Cardiac muscle cell (in vitro differentiated cells and primary cell): ENCODE measurements around the gene ATP5F1D. TPM values are rescaled to one million over a fixed set of nuclear protein-coding genes. Genes with fewer than 3 reads are reported as not detected.

Experiments
- DNase-seq, 2 donors: peaks; one replicate each; pipeline versions ENCODE4 v3.0.0 to v3.0.0-alpha.2; 2010 to 2017; ENCODE audit warnings: low read depth in 1 of 2, low spot score in 1 of 2
- H3K27ac ChIP-seq: fragments of 200-600 bp; sonication (generic); 2 replicates; pipeline ENCODE4 v1.5.1; 2016
- H3K27me3 ChIP-seq: fragments of 200-600 bp; sonication (generic); 2 replicates; pipeline ENCODE4 v1.6.0; 2016; ENCODE audit warnings: control low read depth
- H3K36me3 ChIP-seq: fragments of 200-600 bp; sonication (generic); 2 replicates; pipeline ENCODE4 v1.5.1; 2016; ENCODE audit warnings: control low read depth
- H3K4me1 ChIP-seq: fragments of 200-600 bp; sonication (generic); 2 replicates; pipeline ENCODE4 v1.8.1; 2017; ENCODE audit warnings: low read depth, mild to moderate bottlenecking, mixed run types
- H3K4me3 ChIP-seq: fragments of 200-600 bp; sonication (generic); 2 replicates; pipeline ENCODE4 v1.5.1; 2016; ENCODE audit warnings: mild to moderate bottlenecking
- H3K9me3 ChIP-seq: fragments of 200-600 bp; sonication (generic); 2 replicates; pipeline ENCODE4 v1.5.1; 2017; ENCODE audit warnings: low read depth, mild to moderate bottlenecking, control low read depth
- polyA plus RNA-seq: library from polyadenylated mRNA; unstranded; fragments of >200 nt; fragmentation: Nextera tagmentation; extraction: Ambion mirVana; gene quantifications from 2 replicates; pipeline ENCODE4 v1.2.1, GENCODE V29; 2016
- total RNA-seq: library from RNA; depleted of rRNA; stranded (reverse); fragments of >200 nt; gene quantifications from 2 replicates; pipeline ENCODE4 v1.2.3, GENCODE V29; 2016
- TF ChIP-seq, protein P1 (sequence below): IDR thresholded peaks from 2 replicates; pipeline ENCODE4 v1.5.1; 2012; ENCODE audit warnings: low read depth, mild to moderate bottlenecking, low read length

Gene ATP5F1D
- total and polyA plus RNA-seq, 2 experiments from 2014 or later = 188 to 638 TPM

- peaks cover 16% of the 10 kb centered on the region for H3K4me1 ChIP-seq
- no peaks in the 10 kb centered on the region for H3K9me3 ChIP-seq
- H3K4me3 ChIP-seq = peak overlapping the region; percentile 92
- DNase-seq = no peak
- H3K27ac ChIP-seq = peak overlapping the region; percentile 97
- H3K36me3 ChIP-seq = no peaks in the 10 kb centered on the region
- TF ChIP-seq, protein P1, sequence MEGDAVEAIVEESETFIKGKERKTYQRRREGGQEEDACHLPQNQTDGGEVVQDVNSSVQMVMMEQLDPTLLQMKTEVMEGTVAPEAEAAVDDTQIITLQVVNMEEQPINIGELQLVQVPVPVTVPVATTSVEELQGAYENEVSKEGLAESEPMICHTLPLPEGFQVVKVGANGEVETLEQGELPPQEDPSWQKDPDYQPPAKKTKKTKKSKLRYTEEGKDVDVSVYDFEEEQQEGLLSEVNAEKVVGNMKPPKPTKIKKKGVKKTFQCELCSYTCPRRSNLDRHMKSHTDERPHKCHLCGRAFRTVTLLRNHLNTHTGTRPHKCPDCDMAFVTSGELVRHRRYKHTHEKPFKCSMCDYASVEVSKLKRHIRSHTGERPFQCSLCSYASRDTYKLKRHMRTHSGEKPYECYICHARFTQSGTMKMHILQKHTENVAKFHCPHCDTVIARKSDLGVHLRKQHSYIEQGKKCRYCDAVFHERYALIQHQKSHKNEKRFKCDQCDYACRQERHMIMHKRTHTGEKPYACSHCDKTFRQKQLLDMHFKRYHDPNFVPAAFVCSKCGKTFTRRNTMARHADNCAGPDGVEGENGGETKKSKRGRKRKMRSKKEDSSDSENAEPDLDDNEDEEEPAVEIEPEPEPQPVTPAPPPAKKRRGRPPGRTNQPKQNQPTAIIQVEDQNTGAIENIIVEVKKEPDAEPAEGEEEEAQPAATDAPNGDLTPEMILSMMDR = no peak
- H3K27me3 ChIP-seq = no peaks in the 10 kb centered on the region
Observed at GRCh38 chr19:1247748-1248138, 6.2 kb downstream of the ATP5F1D start.

- TF ChIP-seq, protein P1 = peak; percentile 32
- H3K9me3 ChIP-seq = no peaks in the 10 kb centered on the region
- H3K36me3 ChIP-seq = no peaks in the 10 kb centered on the region
- peak within 1 kb of the TSS; percentile 92 for H3K4me3 ChIP-seq
- H3K4me1 ChIP-seq = peaks cover 19% of the 10 kb centered on the region
- DNase-seq = peak; percentile 88 to 93
- peak within 1 kb of the TSS; percentile 97 for H3K27ac ChIP-seq
- H3K27me3 ChIP-seq = no peaks in the 10 kb centered on the region
Observed at GRCh38 chr19:1248139-1248785, 6.7 kb downstream of the ATP5F1D start, which contains the start of gene MIDN. MIDN (plus strand) TSS chr19:1248583; CDS start chr19:1250297, 1,714 bp downstream.

- TF ChIP-seq, protein P1 = peak; percentile 66
- H3K4me1 ChIP-seq = peaks cover 19% of the 10 kb centered on the region
- peak; percentile 86 to 87 for DNase-seq
Observed at GRCh38 chr19:1248786-1249297, 7.3 kb downstream of the ATP5F1D start.

GRCh38 chr19:1249298-1249989 is 7.9 kb downstream of the ATP5F1D start:
- Histone ChIP-seq H3K9me3 (no peaks in the 10 kb centered on the region), H3K4me3 (peak overlapping the region; percentile 92), H3K4me1 (peaks cover 19% of the 10 kb centered on the region), H3K27me3 (no peaks in the 10 kb centered on the region), H3K27ac (peak overlapping the region; percentile 97), H3K36me3 (peaks cover 11% of the 10 kb centered on the region)
- peak; percentile 98 for DNase-seq
- TF ChIP-seq, protein P1 = no peak

More at GRCh38 chr19:1248786-1249297, 7.3 kb downstream of the ATP5F1D start:
- Histone ChIP-seq H3K27ac (peak overlapping the region; percentile 97), H3K4me3 (peak overlapping the region; percentile 92), H3K9me3 (no peaks in the 10 kb centered on the region), H3K27me3 (no peaks in the 10 kb centered on the region), H3K36me3 (peaks cover 5% of the 10 kb centered on the region)

GRCh38 chr19:1249990-1250436 is 8.5 kb downstream of the ATP5F1D start:
- TF ChIP-seq, protein P1 = no peak
- Histone ChIP-seq H3K27me3 (no peaks in the 10 kb centered on the region), H3K27ac (peak overlapping the region; percentile 91), H3K36me3 (peaks cover 17% of the 10 kb centered on the region), H3K4me1 (peaks cover 13% of the 10 kb centered on the region), H3K9me3 (no peaks in the 10 kb centered on the region), H3K4me3 (peak overlapping the region; percentile 92)
- no peak for DNase-seq
